ENCODE data around the gene CSNK2A2. TPM values are rescaled to one million over a fixed set of nuclear protein-coding genes. Genes with fewer than 3 reads are reported as not detected.
A peak's percentile ranks its signal among the peaks of the same experiment; 100 is the strongest.

CSNK2A2 gene
- total and polyA plus RNA-seq, 2 donors (not counting 3 experiments of a cell fraction or from before 2014, with no cell fraction given), result 43.3 to 125 TPM

DNA sequence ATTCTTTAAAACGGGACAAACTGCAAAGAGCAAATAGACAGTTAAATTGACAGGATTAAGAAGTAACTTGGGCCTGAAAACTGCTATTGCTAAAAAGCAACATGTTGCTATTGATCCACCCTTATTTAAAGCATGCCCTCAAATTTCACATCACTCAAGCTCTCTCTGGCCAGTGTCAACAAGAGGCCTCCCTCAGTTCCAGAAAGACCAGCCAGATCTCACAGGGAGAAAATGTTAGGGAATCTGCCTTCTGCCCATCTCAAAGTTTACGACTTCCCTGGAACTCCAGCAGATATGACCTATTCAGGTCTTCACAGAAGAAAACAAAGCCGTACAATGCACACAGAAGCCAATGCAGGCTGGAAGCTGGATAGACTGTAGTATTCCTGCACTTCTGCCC is 77.7 kb downstream of the CSNK2A2 start:
- DNase-seq (ENCODE audit: low read depth, low spot score) (peak; percentile 46), FAIRE-seq (no peak)
- Histone ChIP-seq H3K4me1 (ENCODE audit: control insufficient read depth, extremely low read depth, insufficient read depth, low read length) (peaks cover 28% of the 10 kb centered on the region), H3K9ac (replicated peaks; ENCODE audit: extremely low read depth, insufficient read depth, low read length) (no peak overlapping the region), H3K9me1 (replicated peaks; ENCODE audit: control insufficient read depth, extremely low read depth, insufficient read depth, low read length) (no peaks in the 10 kb centered on the region), H3K4me3 (replicated peaks in 1 of 3; ENCODE audit: insufficient read depth in 1 of 3, low read depth in 1 of 3, low read length in 3 of 3) (no peak overlapping the region), H3K27ac (ENCODE audit: insufficient read depth, low read depth, low read length) (no peak overlapping the region), H3K79me2 (ENCODE audit: control insufficient read depth, insufficient read depth, low read length) (peaks cover 58% of the 10 kb centered on the region), H3K9me3 (replicated peaks; ENCODE audit: control insufficient read depth, insufficient read depth, low read length) (no peaks in the 10 kb centered on the region), H3K27me3 (ENCODE audit: control insufficient read depth in 2 of 2, insufficient read depth in 2 of 2, low read length in 2 of 2) (no peaks in the 10 kb centered on the region), H4K20me1 (replicated peaks; ENCODE audit: control insufficient read depth, extremely low read depth, insufficient read depth, low read length) (peaks cover 2% of the 10 kb centered on the region), H2AFZ (ENCODE audit: low read depth, low read length) (no peak overlapping the region), H3K36me3 (ENCODE audit: control insufficient read depth in 2 of 2, extremely low read depth in 1 of 2, insufficient read depth in 2 of 2, low read length in 2 of 2) (peaks cover 3 to 4% of the 10 kb centered on the region in 2 experiments), H3K4me2 (ENCODE audit: insufficient read depth, low read length) (no peak overlapping the region)
- intact Hi-C loops (cut with micrococcal nuclease) (loop anchor here (10.0 kb wide), 1 partner anchor 385 kb away; the partner anchor contains the start of gene KATNB1), dilution Hi-C loops (cut with MboI; ENCODE audit: extremely low pct_ligation_motif_present, low sequenced_read_pairs) (no loop called here)
- TF ChIP-seq GATA2 (IDR thresholded peaks at IDR 0.05; ENCODE audit: insufficient read depth, insufficient read length, low read depth, low read length), result no peak
- TF ChIP-seq POLR2A (IDR thresholded peaks at IDR 0.05; ENCODE audit: low read depth, low read length), result no peak
- no peak for TF ChIP-seq MAX (IDR thresholded peaks at IDR 0.05; ENCODE audit: insufficient read depth, insufficient read length)
- no peak for TF ChIP-seq FOS (IDR thresholded peaks at IDR 0.05; ENCODE audit: borderline replicate concordance, insufficient read depth, low read length)
- TF ChIP-seq JUN (IDR thresholded peaks at IDR 0.05; ENCODE audit: borderline replicate concordance, insufficient read depth, insufficient read length, low read depth), result no peak
- BruUV-seq (replicated peaks), result no TSS peak
- ChIA-PET CTCF (interaction anchor here (1.0 to 2.8 kb wide), 5 partner anchors 24 to 221 kb away, joined by 3 to 81 read pairs (median 11); partner anchors contain the start of gene MMP15), POLR2A (no interaction called here)

DNA sequence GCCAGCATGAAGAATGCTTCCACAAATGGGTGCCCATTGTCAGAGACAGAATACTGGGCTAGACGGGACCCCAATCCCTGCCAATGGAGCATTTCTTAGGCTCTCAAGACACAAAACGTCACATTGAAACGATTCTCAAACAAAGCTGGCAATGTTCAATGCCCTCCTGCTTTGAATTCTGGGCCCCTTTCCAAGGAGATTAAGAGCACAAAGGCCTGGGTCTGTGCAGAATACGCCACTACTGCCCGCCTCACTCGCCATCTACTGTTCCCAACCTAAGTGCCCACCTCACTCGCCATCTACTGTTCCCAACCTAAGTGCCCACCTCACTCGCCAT is 78.4 kb downstream of the CSNK2A2 start:
- no peak for FAIRE-seq
- Histone ChIP-seq H3K36me3 (ENCODE audit: control insufficient read depth in 2 of 2, extremely low read depth in 1 of 2, insufficient read depth in 2 of 2, low read length in 2 of 2) (peaks cover 6 to 12% of the 10 kb centered on the region in 2 experiments), H2AFZ (ENCODE audit: low read depth, low read length) (no peak overlapping the region), H3K4me1 (ENCODE audit: control insufficient read depth, extremely low read depth, insufficient read depth, low read length) (peaks cover 27% of the 10 kb centered on the region), H3K4me3 (replicated peaks in 1 of 3; ENCODE audit: insufficient read depth in 1 of 3, low read depth in 1 of 3, low read length in 3 of 3) (no peak overlapping the region), H3K27ac (ENCODE audit: insufficient read depth, low read depth, low read length) (no peak overlapping the region), H3K9ac (replicated peaks; ENCODE audit: extremely low read depth, insufficient read depth, low read length) (no peak overlapping the region), H3K79me2 (ENCODE audit: control insufficient read depth, insufficient read depth, low read length) (peaks cover 54% of the 10 kb centered on the region), H3K9me1 (replicated peaks; ENCODE audit: control insufficient read depth, extremely low read depth, insufficient read depth, low read length) (no peaks in the 10 kb centered on the region), H3K4me2 (ENCODE audit: insufficient read depth, low read length) (no peak overlapping the region), H4K20me1 (replicated peaks; ENCODE audit: control insufficient read depth, extremely low read depth, insufficient read depth, low read length) (peaks cover 2% of the 10 kb centered on the region), H3K27me3 (ENCODE audit: control insufficient read depth in 2 of 2, insufficient read depth in 2 of 2, low read length in 2 of 2) (no peaks in the 10 kb centered on the region), H3K9me3 (replicated peaks; ENCODE audit: control insufficient read depth, insufficient read depth, low read length) (no peaks in the 10 kb centered on the region)
- intact Hi-C loops (cut with micrococcal nuclease) (no loop called here), dilution Hi-C loops (cut with MboI; ENCODE audit: extremely low pct_ligation_motif_present, low sequenced_read_pairs) (no loop called here)
- DNase-seq (ENCODE audit: low read depth, low spot score), result no peak
- no TSS peak for BruUV-seq (replicated peaks)
- TF ChIP-seq POLR2A (IDR thresholded peaks at IDR 0.05; ENCODE audit: low read depth, low read length) (no peak), MYC (IDR thresholded peaks at IDR 0.05; ENCODE audit: low read depth, low read length) (no peak), FOS (IDR thresholded peaks at IDR 0.05; ENCODE audit: borderline replicate concordance, insufficient read depth, low read length) (no peak), GATA2 (IDR thresholded peaks at IDR 0.05; ENCODE audit: insufficient read depth, insufficient read length, low read depth, low read length) (no peak), MAX (IDR thresholded peaks at IDR 0.05; ENCODE audit: insufficient read depth, insufficient read length) (no peak), POLR2AphosphoS5 (IDR thresholded peaks at IDR 0.05; ENCODE audit: insufficient read depth, low read depth, low read length) (no peak), EZH2 (IDR thresholded peaks at IDR 0.05; ENCODE audit: borderline replicate concordance, low read depth, low read length, severe bottlenecking) (no peak), JUN (IDR thresholded peaks at IDR 0.05; ENCODE audit: borderline replicate concordance, insufficient read depth, insufficient read length, low read depth) (no peak)
- TF ChIP-seq, protein P1, sequence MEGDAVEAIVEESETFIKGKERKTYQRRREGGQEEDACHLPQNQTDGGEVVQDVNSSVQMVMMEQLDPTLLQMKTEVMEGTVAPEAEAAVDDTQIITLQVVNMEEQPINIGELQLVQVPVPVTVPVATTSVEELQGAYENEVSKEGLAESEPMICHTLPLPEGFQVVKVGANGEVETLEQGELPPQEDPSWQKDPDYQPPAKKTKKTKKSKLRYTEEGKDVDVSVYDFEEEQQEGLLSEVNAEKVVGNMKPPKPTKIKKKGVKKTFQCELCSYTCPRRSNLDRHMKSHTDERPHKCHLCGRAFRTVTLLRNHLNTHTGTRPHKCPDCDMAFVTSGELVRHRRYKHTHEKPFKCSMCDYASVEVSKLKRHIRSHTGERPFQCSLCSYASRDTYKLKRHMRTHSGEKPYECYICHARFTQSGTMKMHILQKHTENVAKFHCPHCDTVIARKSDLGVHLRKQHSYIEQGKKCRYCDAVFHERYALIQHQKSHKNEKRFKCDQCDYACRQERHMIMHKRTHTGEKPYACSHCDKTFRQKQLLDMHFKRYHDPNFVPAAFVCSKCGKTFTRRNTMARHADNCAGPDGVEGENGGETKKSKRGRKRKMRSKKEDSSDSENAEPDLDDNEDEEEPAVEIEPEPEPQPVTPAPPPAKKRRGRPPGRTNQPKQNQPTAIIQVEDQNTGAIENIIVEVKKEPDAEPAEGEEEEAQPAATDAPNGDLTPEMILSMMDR (IDR thresholded peaks at IDR 0.05; ENCODE audit: extremely low read depth in 1 of 2, insufficient read depth in 1 of 2, low read depth in 1 of 2, low read length in 2 of 2), result no peak
- ChIA-PET CTCF (no interaction called here), POLR2A (no interaction called here)

All from endothelial cell of umbilical vein (primary cell).